WERI-Rb-1 (cell line): ENCODE measurements around the gene STH.

Experiments used
- DNase-seq: peaks from one replicate; pipeline ENCODE4 v3.0.0-alpha.2; 2020
- H3K27ac ChIP-seq: fragments of 250-450 bp; sonication (Bioruptor Pico); 2 replicates; pipeline ENCODE4 v1.5.1; 2020; ENCODE audit warnings: mild to moderate bottlenecking, moderate library complexity
- H3K27me3 ChIP-seq: fragments of 250-450 bp; sonication (Bioruptor Pico); 2 replicates; pipeline ENCODE4 v1.5.1; 2021; ENCODE audit warnings: mild to moderate bottlenecking, low read depth, moderate library complexity; ENCODE audit not compliant: insufficient read depth, severe bottlenecking
- H3K36me3 ChIP-seq: fragments of 250-450 bp; sonication (Bioruptor Pico); 2 replicates; pipeline ENCODE4 v1.5.1; 2020; ENCODE audit warnings: mild to moderate bottlenecking, moderate library complexity
- H3K4me3 ChIP-seq: 2 replicates; pipeline ENCODE4 v1.5.1; 2011; ENCODE audit warnings: low read depth, mild to moderate bottlenecking, control low read depth, low read length
- H3K9me3 ChIP-seq: fragments of 250-450 bp; sonication (Bioruptor Pico); 2 replicates; pipeline ENCODE4 v1.5.1; 2021; ENCODE audit warnings: mild to moderate bottlenecking, moderate library complexity; ENCODE audit not compliant: severe bottlenecking
- CTCF ChIP-seq: IDR thresholded peaks from 2 replicates; pipeline ENCODE4 v1.5.1; 2011; ENCODE audit warnings: low read depth, mild to moderate bottlenecking, control low read depth, inconsistent platforms, low read length

Gene STH

GRCh38 chr17:46024590-46024989 is 25.5 kb downstream of the STH start:
- H3K27me3 ChIP-seq: no peaks in the 10 kb centered on the region
- no peak for TF ChIP-seq CTCF

GRCh38 chr17:46025060-46025459 is 26.0 kb downstream of the STH start:
- H3K27me3 ChIP-seq: no peaks in the 10 kb centered on the region
- no peak for DNase-seq
- H3K36me3 ChIP-seq: peaks cover 35% of the 10 kb centered on the region
- TF ChIP-seq CTCF: no peak
- H3K9me3 ChIP-seq: no peaks in the 10 kb centered on the region
- no peak overlapping the region for H3K4me3 ChIP-seq
- H3K27ac ChIP-seq: no peak overlapping the region

More at GRCh38 chr17:46024590-46024989, 25.5 kb downstream of the STH start:
- no peak for DNase-seq
- Histone ChIP-seq H3K4me3 (no peak overlapping the region), H3K9me3 (no peaks in the 10 kb centered on the region), H3K27ac (no peak overlapping the region), H3K36me3 (peaks cover 34% of the 10 kb centered on the region)

- no peaks in the 10 kb centered on the region for H3K9me3 ChIP-seq
- no peak for DNase-seq
- no peak for TF ChIP-seq CTCF
- no peaks in the 10 kb centered on the region for H3K27me3 ChIP-seq
- no peak overlapping the region; the same call in 1 of the 2 replicates for H3K27ac ChIP-seq
- no peak overlapping the region for H3K4me3 ChIP-seq
- peaks cover 40% of the 10 kb centered on the region for H3K36me3 ChIP-seq
Measured at GRCh38 chr17:46025510-46026165, 26.6 kb downstream of the STH start.

GRCh38 chr17:46026166-46027047 is 27.4 kb downstream of the STH start:
- H3K27ac ChIP-seq: peak overlapping the region; percentile 32
- no peak for DNase-seq
- no peak overlapping the region for H3K4me3 ChIP-seq
- peaks cover 48% of the 10 kb centered on the region for H3K36me3 ChIP-seq
- TF ChIP-seq CTCF: no peak
- H3K27me3 ChIP-seq: no peaks in the 10 kb centered on the region
- H3K9me3 ChIP-seq: no peaks in the 10 kb centered on the region

GRCh38 chr17:46027048-46027975 is 28.3 kb downstream of the STH start:
- no peak for TF ChIP-seq CTCF
- Histone ChIP-seq H3K9me3 (no peaks in the 10 kb centered on the region), H3K27me3 (no peaks in the 10 kb centered on the region), H3K27ac (peak overlapping the region; percentile 32; the same call in 1 of the 2 replicates), H3K36me3 (peaks cover 54% of the 10 kb centered on the region), H3K4me3 (no peak overlapping the region)
- DNase-seq: no peak
